OCI-LY7 (cell line): Measurements from ENCODE around the gene NCLN. TPM values are rescaled to one million over a fixed set of nuclear protein-coding genes. Genes with fewer than 3 reads are reported as not detected.
"Not testable (repeated sequence)": the region's sequence is repeated elsewhere in the genome, so short reads cannot be mapped to it uniquely, and the experiment has no call there.

Experiments
- BruUV-seq: library from RNA; stranded (reverse); fragments of 400-500 nt; replicated peaks from 2 replicates; lab custom pipeline; 2021; lab: Mats Ljungman, UMichigan
- CTCF ChIA-PET: fragments of 300-600 bp; sonication (Branson Sonifier 250); formaldehyde crosslinking; loops from one replicate; lab custom pipeline; 2022; ENCODE audit warnings: antibody characterized with exemption; ENCODE audit not compliant: unreplicated experiment; lab: Charles Lee
- POLR2A ChIA-PET: fragments of 300-600 bp; sonication (Branson Sonifier 250); formaldehyde crosslinking; loops from one replicate; lab custom pipeline; 2022; ENCODE audit warnings: antibody characterized with exemption; lab: Charles Lee
- DNase-seq: peaks from one replicate; pipeline ENCODE4 v3.0.0-alpha.2; 2015; ENCODE audit warnings: low spot score
- H2AFZ ChIP-seq: fragments of 200-600 bp; sonication (generic), shearing (Covaris generic); 2 replicates; pipeline ENCODE4 v1.6.1; 2014; ENCODE audit warnings: mild to moderate bottlenecking, antibody characterized with exemption, low read length, moderate library complexity
- H3K27ac ChIP-seq: fragments of 200-600 bp; sonication (generic); 2 replicates; pipeline ENCODE4 v1.5.1; 2014; ENCODE audit warnings: mixed run types, low read depth, mild to moderate bottlenecking, moderate library complexity, low read length, inconsistent platforms; ENCODE audit not compliant: poor library complexity, severe bottlenecking
- H3K36me3 ChIP-seq: fragments of 200-600 bp; sonication (generic); 2 replicates; pipeline ENCODE4 v1.6.1; 2014; ENCODE audit warnings: mild to moderate bottlenecking, antibody characterized with exemption, low read length, moderate library complexity, mixed read lengths; ENCODE audit not compliant: insufficient read depth
- H3K4me1 ChIP-seq: fragments of 200-600 bp; sonication (generic); 2 replicates; pipeline ENCODE4 v1.5.1; 2014; ENCODE audit warnings: mild to moderate bottlenecking, low read length; ENCODE audit not compliant: insufficient read depth, poor library complexity, severe bottlenecking
- H3K4me2 ChIP-seq: fragments of 200-600 bp; sonication (generic); 2 replicates; pipeline ENCODE4 v1.6.1; 2014; ENCODE audit warnings: mild to moderate bottlenecking, low read length
- H3K4me3 ChIP-seq: fragments of 200-600 bp; sonication (generic); 2 replicates; pipeline ENCODE4 v1.5.1; 2014; ENCODE audit warnings: mild to moderate bottlenecking, low read depth, low read length; ENCODE audit not compliant: poor library complexity, severe bottlenecking
- H3K79me2 ChIP-seq: fragments of 200-600 bp; sonication (generic); 2 replicates; pipeline ENCODE4 v1.6.1; 2016; ENCODE audit warnings: low read depth, mild to moderate bottlenecking, low read length, moderate library complexity, mixed read lengths; ENCODE audit not compliant: insufficient read depth
- H3K9me2 ChIP-seq: fragments of 200-600 bp; sonication (generic); 2 replicates; pipeline ENCODE4 v1.6.1; 2016; ENCODE audit warnings: mild to moderate bottlenecking, low read length, mixed read lengths; ENCODE audit not compliant: insufficient read depth
- H3K9me3 ChIP-seq: fragments of 200-600 bp; sonication (generic); 2 replicates; pipeline ENCODE4 v1.6.1; 2014; ENCODE audit warnings: mild to moderate bottlenecking, mixed run types, low read length, mixed read lengths
- H4K20me1 ChIP-seq: fragments of 200-600 bp; sonication (generic); 2 replicates; pipeline ENCODE4 v1.6.1; 2014; ENCODE audit warnings: mild to moderate bottlenecking, antibody characterized with exemption, low read length, moderate library complexity, mixed read lengths; ENCODE audit not compliant: insufficient read depth
- EZH2phosphoT487 ChIP-seq: fragments of 200-600 bp; sonication (generic); IDR thresholded peaks from 2 replicates; pipeline ENCODE4 v1.6.1; 2018; ENCODE audit warnings: low read depth, borderline replicate concordance, mild to moderate bottlenecking, mixed run types, antibody characterized with exemption, low read length, moderate library complexity, mixed read lengths
- intact Hi-C: fragments of 100-400 bp; cut with micrococcal nuclease; formaldehyde crosslinking; loops from one replicate; pipeline ENCODE4 v1.10.0; 2022; ENCODE audit not compliant: unreplicated experiment
- total RNA-seq, 2 experiments: library from RNA; depleted of rRNA in 1 of 2; stranded (reverse); fragments of >200 nt in 1 of 2; shearing (Covaris generic) in 1 of 2; gene quantifications; 2 replicates each; pipeline ENCODE4 v1.2.3, GENCODE V29; 2014 to 2022
- TF ChIP-seq, protein P1 (sequence below): fragments of 200-600 bp; sonication (generic); conservative IDR thresholded peaks from 2 replicates; pipeline ENCODE4 v1.5.1; 2014; ENCODE audit warnings: mild to moderate bottlenecking, antibody characterized with exemption, low read length, moderate library complexity, mixed read lengths

The NCLN gene
- total RNA-seq, 2 experiments from 2014 or later = 49.2 to 61.9 TPM

DNA sequence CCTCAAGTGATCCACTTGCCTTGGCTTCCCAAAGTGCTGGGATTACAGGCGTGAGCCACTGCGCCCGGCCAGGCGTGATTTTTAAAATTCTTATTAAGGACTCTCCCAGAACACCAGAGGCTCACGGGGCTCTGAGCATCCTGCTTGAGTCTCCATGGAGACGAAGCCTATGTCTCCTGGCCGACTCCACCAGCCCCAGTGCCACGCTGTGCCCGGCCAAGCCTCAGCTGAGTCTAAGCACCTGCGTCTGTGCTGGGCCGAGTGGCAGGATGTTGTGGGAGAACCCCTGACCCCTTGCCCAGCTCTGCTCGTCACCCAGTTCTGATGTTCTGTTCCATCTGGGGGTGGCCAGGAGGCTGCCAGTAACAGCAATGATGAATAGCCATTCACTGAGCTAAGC, 34.8 kb downstream of the NCLN start:
- Histone ChIP-seq H4K20me1 (no peaks in the 10 kb centered on the region), H3K9me3 (no peaks in the 10 kb centered on the region), H2AFZ (no peak overlapping the region), H3K4me1 (no peaks in the 10 kb centered on the region), H3K79me2 (no peaks in the 10 kb centered on the region), H3K4me3 (no peak overlapping the region), H3K4me2 (no peak overlapping the region), H3K9me2 (no peaks in the 10 kb centered on the region), H3K27ac (no peak overlapping the region), H3K36me3 (no peaks in the 10 kb centered on the region)
- ChIA-PET CTCF (no interaction called here), POLR2A (interaction anchor here (0.6 kb wide), 1 partner anchor 270 kb away, joined by 4 read pairs; no protein-coding TSS in a partner anchor)
- no peak for TF ChIP-seq EZH2phosphoT487
- TF ChIP-seq, protein P1, sequence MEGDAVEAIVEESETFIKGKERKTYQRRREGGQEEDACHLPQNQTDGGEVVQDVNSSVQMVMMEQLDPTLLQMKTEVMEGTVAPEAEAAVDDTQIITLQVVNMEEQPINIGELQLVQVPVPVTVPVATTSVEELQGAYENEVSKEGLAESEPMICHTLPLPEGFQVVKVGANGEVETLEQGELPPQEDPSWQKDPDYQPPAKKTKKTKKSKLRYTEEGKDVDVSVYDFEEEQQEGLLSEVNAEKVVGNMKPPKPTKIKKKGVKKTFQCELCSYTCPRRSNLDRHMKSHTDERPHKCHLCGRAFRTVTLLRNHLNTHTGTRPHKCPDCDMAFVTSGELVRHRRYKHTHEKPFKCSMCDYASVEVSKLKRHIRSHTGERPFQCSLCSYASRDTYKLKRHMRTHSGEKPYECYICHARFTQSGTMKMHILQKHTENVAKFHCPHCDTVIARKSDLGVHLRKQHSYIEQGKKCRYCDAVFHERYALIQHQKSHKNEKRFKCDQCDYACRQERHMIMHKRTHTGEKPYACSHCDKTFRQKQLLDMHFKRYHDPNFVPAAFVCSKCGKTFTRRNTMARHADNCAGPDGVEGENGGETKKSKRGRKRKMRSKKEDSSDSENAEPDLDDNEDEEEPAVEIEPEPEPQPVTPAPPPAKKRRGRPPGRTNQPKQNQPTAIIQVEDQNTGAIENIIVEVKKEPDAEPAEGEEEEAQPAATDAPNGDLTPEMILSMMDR = no peak
- intact Hi-C loops = no loop called here
- BruUV-seq = no TSS peak
- DNase-seq = no peak

- CTCF ChIA-PET, DNase-seq, H3K4me1 ChIP-seq, H4K20me1 ChIP-seq, H3K4me3 ChIP-seq, H3K9me2 ChIP-seq, BruUV-seq, H2AFZ ChIP-seq, intact Hi-C loops, H3K79me2 ChIP-seq, H3K9me3 ChIP-seq, H3K36me3 ChIP-seq, POLR2A ChIA-PET, H3K27ac ChIP-seq, H3K4me2 ChIP-seq: not testable (repeated sequence)
Measured at GRCh38 chr19:3221576-3221975, 35.8 kb downstream of the NCLN start.

- ChIA-PET POLR2A (interaction anchor here (0.6 kb wide), 1 partner anchor 39 kb away, joined by 3 read pairs; no protein-coding TSS in a partner anchor), CTCF (no interaction called here)
- TF ChIP-seq, protein P1 = no peak
- TF ChIP-seq EZH2phosphoT487 = no peak
- intact Hi-C loops = no loop called here
- H3K4me2 ChIP-seq = no peak overlapping the region
- H3K4me1 ChIP-seq = no peaks in the 10 kb centered on the region
- no peak overlapping the region for H3K4me3 ChIP-seq
- no peak overlapping the region for H2AFZ ChIP-seq
- no TSS peak for BruUV-seq
- H4K20me1 ChIP-seq = no peaks in the 10 kb centered on the region
- no peaks in the 10 kb centered on the region for H3K79me2 ChIP-seq
- no peaks in the 10 kb centered on the region for H3K36me3 ChIP-seq
- H3K27ac ChIP-seq = no peak overlapping the region
- no peaks in the 10 kb centered on the region for H3K9me3 ChIP-seq
- DNase-seq = no peak
- no peaks in the 10 kb centered on the region for H3K9me2 ChIP-seq
Measured at GRCh38 chr19:3222709-3223108, 37.0 kb downstream of the NCLN start.
